Endothelial cell of umbilical vein (primary cell): Measurements from ENCODE around the gene BCL11A. TPM values are rescaled to one million over a fixed set of nuclear protein-coding genes. Genes with fewer than 3 reads are reported as not detected.

Source experiments
- BruUV-seq: library from RNA; stranded (reverse); fragments of 400-500 nt; replicated peaks from 2 replicates; lab custom pipeline; 2021; lab: Mats Ljungman, UMichigan
- CTCF ChIA-PET: fragments of 300-600, 350-600 bp; sonication (Branson Sonifier 250); formaldehyde crosslinking; loops from one replicate; lab custom pipeline; 2021; ENCODE audit warnings: antibody characterized with exemption, inconsistent platforms; lab: Charles Lee
- POLR2A ChIA-PET: fragments of 300-600, 350-600 bp; sonication (Branson Sonifier 250); formaldehyde crosslinking; loops from one replicate; lab custom pipeline; 2021; ENCODE audit warnings: antibody characterized with exemption, inconsistent platforms; lab: Charles Lee
- DNase-seq: peaks from one replicate; pipeline ENCODE4 v3.0.0-alpha.2; 2011; ENCODE audit warnings: low read depth, low spot score
- FAIRE-seq: peaks from 2 replicates; lab custom pipeline; 2011; peaks lifted over from hg19 to GRCh38; lab: Jason Lieb, UNC
- H2AFZ ChIP-seq: 2 replicates; pipeline ENCODE4 v1.6.0; 2012; ENCODE audit warnings: low read depth, low read length, control low read depth, inconsistent platforms
- H3K27ac ChIP-seq: 2 replicates; pipeline ENCODE4 v1.5.1; 2011; ENCODE audit warnings: low read depth, mild to moderate bottlenecking, control low read depth, low read length, moderate library complexity; ENCODE audit not compliant: insufficient read depth
- H3K27me3 ChIP-seq, 2 experiments: 2 replicates each; pipeline versions ENCODE4 v1.6.0 to v1.6.1; 2011; ENCODE audit warnings: low read length in 2 of 2, mixed read lengths in 1 of 2; ENCODE audit not compliant: control insufficient read depth in 2 of 2, insufficient read depth in 2 of 2
- H3K36me3 ChIP-seq, 2 experiments: 2 replicates in 1 of 2; 3 replicates in 1 of 2; pipeline ENCODE4 v1.5.1; 2011; ENCODE audit warnings: low read length in 2 of 2, mild to moderate bottlenecking in 1 of 2, moderate library complexity in 1 of 2; ENCODE audit not compliant: control insufficient read depth in 2 of 2, insufficient read depth in 2 of 2; ENCODE audit errors: extremely low read depth in 1 of 2
- H3K4me1 ChIP-seq: 3 replicates; pipeline ENCODE4 v1.5.1; 2011; ENCODE audit warnings: mild to moderate bottlenecking, low read length; ENCODE audit not compliant: control insufficient read depth, insufficient read depth; ENCODE audit errors: extremely low read depth
- H3K4me2 ChIP-seq: 2 replicates; pipeline ENCODE4 v1.6.1; 2011; ENCODE audit warnings: low read length, control low read depth, mixed read lengths; ENCODE audit not compliant: insufficient read depth
- H3K4me3 ChIP-seq, 3 experiments: fragments of 200-600 bp in 1 of 3; sonication (generic), shearing (Covaris generic) in 1 of 3; replicated peaks in 1 of 3; 2 replicates each; pipeline ENCODE4 v1.5.1; 2011 to 2016; ENCODE audit warnings: control low read depth in 3 of 3, low read length in 3 of 3, mild to moderate bottlenecking in 2 of 3, inconsistent platforms in 1 of 3, low read depth in 1 of 3, moderate library complexity in 1 of 3; ENCODE audit not compliant: insufficient read depth in 1 of 3
- H3K79me2 ChIP-seq: 2 replicates; pipeline ENCODE4 v1.6.0; 2012; ENCODE audit warnings: low read length, inconsistent platforms; ENCODE audit not compliant: control insufficient read depth, insufficient read depth
- H3K9ac ChIP-seq: replicated peaks from 2 replicates; pipeline ENCODE3; 2011; ENCODE audit warnings: low read length, control low read depth; ENCODE audit not compliant: insufficient read depth; ENCODE audit errors: extremely low read depth
- H3K9me1 ChIP-seq: replicated peaks from 3 replicates; pipeline ENCODE4 v1.6.0; 2011; ENCODE audit warnings: mild to moderate bottlenecking, low read length; ENCODE audit not compliant: control insufficient read depth, insufficient read depth; ENCODE audit errors: extremely low read depth
- H3K9me3 ChIP-seq: replicated peaks from 2 replicates; pipeline ENCODE4 v1.5.1; 2012; ENCODE audit warnings: low read length, inconsistent platforms; ENCODE audit not compliant: control insufficient read depth, insufficient read depth
- H4K20me1 ChIP-seq: replicated peaks from 2 replicates; pipeline ENCODE3; 2011; ENCODE audit warnings: mild to moderate bottlenecking, low read length; ENCODE audit not compliant: control insufficient read depth, insufficient read depth; ENCODE audit errors: extremely low read depth
- EZH2 ChIP-seq: IDR thresholded peaks from 2 replicates; pipeline ENCODE4 v1.6.1; 2012; ENCODE audit warnings: borderline replicate concordance, low read depth, mild to moderate bottlenecking, moderate library complexity, low read length, inconsistent platforms; ENCODE audit not compliant: severe bottlenecking
- FOS ChIP-seq: IDR thresholded peaks from 2 replicates; pipeline ENCODE4 v1.6.1; 2011; ENCODE audit warnings: mild to moderate bottlenecking, low read length, moderate library complexity, borderline replicate concordance; ENCODE audit not compliant: insufficient read depth
- GATA2 ChIP-seq: IDR thresholded peaks from 2 replicates; pipeline ENCODE4 v1.7.0; 2011; ENCODE audit warnings: low read depth, mild to moderate bottlenecking, moderate library complexity, mixed read lengths, low read length; ENCODE audit not compliant: insufficient read length, insufficient read depth
- JUN ChIP-seq: IDR thresholded peaks from 2 replicates; pipeline ENCODE4 v1.6.1; 2011; ENCODE audit warnings: borderline replicate concordance, low read depth; ENCODE audit not compliant: insufficient read length, insufficient read depth
- MYC ChIP-seq: IDR thresholded peaks from one replicate; pipeline ENCODE4 v1.6.1; 2011; ENCODE audit warnings: mild to moderate bottlenecking, low read depth, low read length
- POLR2A ChIP-seq: IDR thresholded peaks from 2 replicates; pipeline ENCODE4 v1.6.1; 2012; ENCODE audit warnings: low read depth, mild to moderate bottlenecking, control low read depth, low read length
- POLR2AphosphoS5 ChIP-seq: IDR thresholded peaks from 2 replicates; pipeline ENCODE4 v1.6.1; 2012; ENCODE audit warnings: low read depth, mild to moderate bottlenecking, control low read depth, low read length, moderate library complexity; ENCODE audit not compliant: insufficient read depth
- dilution Hi-C: fragments of 300-500 bp; cut with MboI; formaldehyde crosslinking; loops from one replicate; pipeline ENCODE4 v1.15.0; 2019; ENCODE audit warnings: low sequenced_read_pairs; ENCODE audit not compliant: extremely low pct_ligation_motif_present
- intact Hi-C: fragments of 100-400 bp; cut with micrococcal nuclease; formaldehyde crosslinking; loops from one replicate; pipeline ENCODE4 v1.10.0; 2022
- polyA plus RNA-seq, 4 experiments: library from polyadenylated mRNA; depleted of rRNA in 3 of 4; stranded (reverse) in 3 of 4; unstranded in 1 of 4; fragments of >200 nt; gene quantifications; 2 replicates each; pipeline versions ENCODE4 v1.2.1 to v1.2.3, GENCODE V29; 2011 to 2012; ENCODE audit warnings: missing spikeins in 1 of 4
- total RNA-seq: library from RNA; stranded (reverse); gene quantifications from 2 replicates; pipeline ENCODE4 v1.2.3, GENCODE V29; 2021
- TF ChIP-seq, protein P1 (sequence below), 2 donors: IDR thresholded peaks; 1 replicate in 1 of 2; 2 replicates in 1 of 2; pipeline ENCODE4 v1.5.1; 2011; ENCODE audit warnings: low read length in 2 of 2, mild to moderate bottlenecking in 2 of 2, moderate library complexity in 2 of 2, control low read depth in 1 of 2, inconsistent platforms in 1 of 2, low read depth in 1 of 2; ENCODE audit not compliant: insufficient read depth in 1 of 2; ENCODE audit errors: extremely low read depth in 1 of 2
- TF ChIP-seq, protein P2 (sequence below): IDR thresholded peaks from 2 replicates; pipeline ENCODE4 v1.6.1; 2011; ENCODE audit not compliant: insufficient read depth, insufficient read length

The BCL11A gene
- total and polyA plus RNA-seq, 2 donors (not counting 3 experiments of a cell fraction or from before 2014, with no cell fraction given) = 0.12 to 0.88 TPM

DNA sequence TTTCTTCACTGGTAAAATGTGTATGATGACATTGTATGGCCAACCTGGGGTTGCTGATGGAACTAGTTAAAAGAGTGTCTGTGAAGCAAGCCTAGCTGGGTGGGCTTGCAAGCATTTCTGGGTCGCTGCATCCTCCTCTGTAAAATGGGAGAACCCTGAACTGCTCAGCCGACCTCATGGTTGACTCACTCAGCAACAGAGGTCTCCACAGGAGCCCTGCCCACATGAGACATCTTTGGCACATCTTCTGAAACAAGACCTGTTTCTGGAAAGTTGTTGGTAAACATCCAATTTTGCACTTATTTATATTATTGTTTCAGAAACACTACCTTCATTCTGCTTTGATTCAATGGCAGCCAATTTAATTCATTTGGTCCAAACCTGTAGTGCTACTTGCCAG is 52.6 kb downstream of the BCL11A start:
- TF ChIP-seq, protein P1, sequence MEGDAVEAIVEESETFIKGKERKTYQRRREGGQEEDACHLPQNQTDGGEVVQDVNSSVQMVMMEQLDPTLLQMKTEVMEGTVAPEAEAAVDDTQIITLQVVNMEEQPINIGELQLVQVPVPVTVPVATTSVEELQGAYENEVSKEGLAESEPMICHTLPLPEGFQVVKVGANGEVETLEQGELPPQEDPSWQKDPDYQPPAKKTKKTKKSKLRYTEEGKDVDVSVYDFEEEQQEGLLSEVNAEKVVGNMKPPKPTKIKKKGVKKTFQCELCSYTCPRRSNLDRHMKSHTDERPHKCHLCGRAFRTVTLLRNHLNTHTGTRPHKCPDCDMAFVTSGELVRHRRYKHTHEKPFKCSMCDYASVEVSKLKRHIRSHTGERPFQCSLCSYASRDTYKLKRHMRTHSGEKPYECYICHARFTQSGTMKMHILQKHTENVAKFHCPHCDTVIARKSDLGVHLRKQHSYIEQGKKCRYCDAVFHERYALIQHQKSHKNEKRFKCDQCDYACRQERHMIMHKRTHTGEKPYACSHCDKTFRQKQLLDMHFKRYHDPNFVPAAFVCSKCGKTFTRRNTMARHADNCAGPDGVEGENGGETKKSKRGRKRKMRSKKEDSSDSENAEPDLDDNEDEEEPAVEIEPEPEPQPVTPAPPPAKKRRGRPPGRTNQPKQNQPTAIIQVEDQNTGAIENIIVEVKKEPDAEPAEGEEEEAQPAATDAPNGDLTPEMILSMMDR (IDR thresholded peaks at IDR 0.05; ENCODE audit: extremely low read depth in 1 of 2, insufficient read depth in 1 of 2, low read depth in 1 of 2, low read length in 2 of 2) = no peak
- no peak for TF ChIP-seq FOS
- TF ChIP-seq MYC = no peak
- no peak for TF ChIP-seq GATA2
- TF ChIP-seq EZH2 = no peak
- TF ChIP-seq POLR2A = no peak
- no peak for TF ChIP-seq POLR2AphosphoS5
- no peak for TF ChIP-seq JUN
- TF ChIP-seq, protein P2, sequence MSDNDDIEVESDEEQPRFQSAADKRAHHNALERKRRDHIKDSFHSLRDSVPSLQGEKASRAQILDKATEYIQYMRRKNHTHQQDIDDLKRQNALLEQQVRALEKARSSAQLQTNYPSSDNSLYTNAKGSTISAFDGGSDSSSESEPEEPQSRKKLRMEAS = no peak
- no peaks in the 10 kb centered on the region for H3K36me3 ChIP-seq
- no peak overlapping the region for H3K9ac ChIP-seq
- intact Hi-C loops = no loop called here
- FAIRE-seq (no peak), DNase-seq (no peak)
- H3K79me2 ChIP-seq = no peaks in the 10 kb centered on the region
- dilution Hi-C loops = no loop called here
- no peaks in the 10 kb centered on the region for H3K27me3 ChIP-seq
- H4K20me1 ChIP-seq = no peaks in the 10 kb centered on the region
- H3K4me3 ChIP-seq = no peak overlapping the region
- H3K9me3 ChIP-seq = no peaks in the 10 kb centered on the region
- no peak overlapping the region for H2AFZ ChIP-seq
- no peaks in the 10 kb centered on the region for H3K9me1 ChIP-seq
- CTCF ChIA-PET = no interaction called here
- POLR2A ChIA-PET = no interaction called here
- H3K4me1 ChIP-seq = no peaks in the 10 kb centered on the region
- H3K4me2 ChIP-seq = no peak overlapping the region
- BruUV-seq = no TSS peak
- no peak overlapping the region for H3K27ac ChIP-seq
